DND-41 (cell line): ENCODE measurements around the gene SPNS3.

Experiments
- CTCF ChIP-seq: IDR thresholded peaks from 2 replicates; pipeline ENCODE4 v1.5.1; 2012; ENCODE audit warnings: borderline replicate concordance, low read length, moderate library complexity, mild to moderate bottlenecking; ENCODE audit not compliant: poor library complexity, severe bottlenecking; ENCODE audit errors: extremely low read depth
- EZH2 ChIP-seq: IDR thresholded peaks from 3 replicates; pipeline ENCODE4 v1.6.1; 2012; ENCODE audit warnings: borderline replicate concordance, low read depth, mild to moderate bottlenecking, moderate library complexity, low read length, inconsistent platforms; ENCODE audit not compliant: severe bottlenecking

- TF ChIP-seq EZH2 (no peak), CTCF (no peak)
Observed at GRCh38 chr17:4480929-4481898, 47.5 kb downstream of the SPNS3 start.
